ENCODE results near the gene CYP2S1. TPM values are rescaled to one million over a fixed set of nuclear protein-coding genes. Genes with fewer than 3 reads are reported as not detected.

The CYP2S1 gene
- total and polyA plus RNA-seq, 2 experiments from 2014 or later = 130 to 315 TPM

- DNase-seq (ENCODE audit: low spot score) (no peak), ATAC-seq (no peak)
- no peaks in the 10 kb centered on the region for H3K9me3 Mint-ChIP-seq
- no peak overlapping the region for H3K27ac Mint-ChIP-seq
- no peak overlapping the region for H2AFZ ChIP-seq
- H3K27ac ChIP-seq (ENCODE audit: low read depth) = no peak overlapping the region
- H3K4me2 ChIP-seq = no peak overlapping the region
- H3K36me3 Mint-ChIP-seq (ENCODE audit: low read depth) = no peaks in the 10 kb centered on the region
- no peaks in the 10 kb centered on the region for H3K79me2 ChIP-seq (replicated peaks; ENCODE audit: insufficient read depth)
- H3K4me3 ChIP-seq = no peak overlapping the region
- peaks cover 3% of the 10 kb centered on the region for H3K27me3 Mint-ChIP-seq (ENCODE audit: insufficient read depth, low read depth, poor library complexity)
- no peaks in the 10 kb centered on the region for H3K9me2 ChIP-seq (ENCODE audit: insufficient read depth)
- H3K4me1 ChIP-seq (ENCODE audit: insufficient read depth) = no peaks in the 10 kb centered on the region
- no peaks in the 10 kb centered on the region; the same call in none of the 2 replicates for H3K36me3 ChIP-seq (ENCODE audit: insufficient read depth)
- no peaks in the 10 kb centered on the region for H3K4me1 Mint-ChIP-seq
- H4K20me1 ChIP-seq (replicated peaks; ENCODE audit: insufficient read depth) = no peaks in the 10 kb centered on the region
- no peaks in the 10 kb centered on the region for H3K27me3 ChIP-seq (ENCODE audit: insufficient read depth)
- H3K4me3 Mint-ChIP-seq = no peak overlapping the region
- TF ChIP-seq STAT1 (IDR thresholded peaks at IDR 0.05; ENCODE audit: unreplicated experiment) = no peak
- TF ChIP-seq ZNF462 (CRISPR knock-in tag; IDR thresholded peaks at IDR 0.05) = no peak
- no peak for TF ChIP-seq JUNB (IDR thresholded peaks at IDR 0.05; ENCODE audit: unreplicated experiment)
- TF ChIP-seq EZH2phosphoT487 (IDR thresholded peaks at IDR 0.05; ENCODE audit: unreplicated experiment) = no peak
- no peak for TF ChIP-seq CREB1 (CRISPR knock-in tag; IDR thresholded peaks at IDR 0.05; ENCODE audit: low read depth)
- no peak for TF ChIP-seq NANOG (IDR thresholded peaks at IDR 0.05; ENCODE audit: borderline replicate concordance)
- TF ChIP-seq ETS1 (IDR thresholded peaks at IDR 0.05) = no peak
- no peak for TF ChIP-seq POLR2AphosphoS5 (IDR thresholded peaks at IDR 0.05; ENCODE audit: low read depth)
- no peak for TF ChIP-seq REST (IDR thresholded peaks at IDR 0.05; ENCODE audit: unreplicated experiment)
- no peak for TF ChIP-seq ZNF331 (CRISPR knock-in tag; IDR thresholded peaks at IDR 0.05; ENCODE audit: low read depth)
- no peak for TF ChIP-seq CTCF (conservative IDR thresholded peaks at IDR 0.05; ENCODE audit: low read depth in 2 of 2)
- no peak for TF ChIP-seq ZNF114 (CRISPR knock-in tag; IDR thresholded peaks at IDR 0.05)
- no peak for TF ChIP-seq EZH2 (IDR thresholded peaks at IDR 0.05; ENCODE audit: low read depth, unreplicated experiment)
- H3F3A ChIP-seq (replicated peaks; ENCODE audit: low read depth) = 0 out of 2 replicates have a peak, but pooled peaks cover 1% of the 10 kb centered on the region
Measured at GRCh38 chr19:41235480-41235879, 42.5 kb downstream of the CYP2S1 start.

Measured in GM23338 (cell line).